Hepatocyte (in vitro differentiated cells): Measurements from ENCODE around the gene MAP3K2. TPM values are rescaled to one million over a fixed set of nuclear protein-coding genes. Genes with fewer than 3 reads are reported as not detected.

Source experiments
- DNase-seq: peaks from one replicate; pipeline ENCODE4 v3.0.0-alpha.2; 2016; ENCODE audit warnings: low spot score
- H2AFZ ChIP-seq: fragments of 200-600 bp; sonication (generic); 2 replicates; pipeline ENCODE4 v1.6.0; 2016; ENCODE audit warnings: antibody characterized with exemption, mild to moderate bottlenecking
- H3K27ac ChIP-seq: fragments of 200-600 bp; sonication (generic); 2 replicates; pipeline ENCODE4 v1.5.1; 2016; ENCODE audit warnings: mild to moderate bottlenecking
- H3K27me3 ChIP-seq: fragments of 200-600 bp; sonication (generic); 2 replicates; pipeline ENCODE4 v1.6.1; 2016
- H3K36me3 ChIP-seq: fragments of 200-600 bp; sonication (generic); replicated peaks from 2 replicates; pipeline ENCODE4 v1.5.1; 2016; ENCODE audit warnings: low read depth; ENCODE audit not compliant: insufficient read depth
- H3K4me1 ChIP-seq: fragments of 200-600 bp; sonication (generic); 2 replicates; pipeline ENCODE4 v1.5.1; 2016; ENCODE audit warnings: mild to moderate bottlenecking, moderate library complexity; ENCODE audit not compliant: insufficient read depth
- H3K4me2 ChIP-seq: fragments of 200-600 bp; sonication (generic); 2 replicates; pipeline ENCODE4 v1.6.0; 2016
- H3K4me3 ChIP-seq: fragments of 200-600 bp; sonication (generic); 2 replicates; pipeline ENCODE4 v1.5.1; 2016; ENCODE audit warnings: mild to moderate bottlenecking
- H3K79me2 ChIP-seq: fragments of 200-600 bp; sonication (generic); 2 replicates; pipeline ENCODE4 v1.6.0; 2017; ENCODE audit warnings: mild to moderate bottlenecking
- H3K9me2 ChIP-seq: fragments of 200-600 bp; sonication (generic); replicated peaks from 2 replicates; pipeline ENCODE4 v1.6.0; 2017; ENCODE audit warnings: mild to moderate bottlenecking; ENCODE audit not compliant: insufficient read depth
- H3K9me3 ChIP-seq: fragments of 200-600 bp; sonication (generic); 2 replicates; pipeline ENCODE4 v1.5.1; 2016; ENCODE audit warnings: low read depth, mild to moderate bottlenecking
- H4K20me1 ChIP-seq: fragments of 200-600 bp; sonication (generic); 2 replicates; pipeline ENCODE4 v1.6.0; 2016; ENCODE audit warnings: mild to moderate bottlenecking; ENCODE audit not compliant: insufficient read depth, poor library complexity, severe bottlenecking
- CTCF ChIP-seq: fragments of 200-600 bp; sonication (generic); IDR thresholded peaks from 2 replicates; pipeline ENCODE4 v1.5.1; 2016; ENCODE audit warnings: antibody characterized with exemption, mild to moderate bottlenecking; ENCODE audit not compliant: poor library complexity
- EZH2 ChIP-seq: fragments of 200-600 bp; sonication (generic); IDR thresholded peaks from 2 replicates; pipeline ENCODE4 v1.6.1; 2016; ENCODE audit warnings: antibody characterized with exemption, mild to moderate bottlenecking, borderline replicate concordance
- EZH2phosphoT487 ChIP-seq: fragments of 200-600 bp; sonication (generic); IDR thresholded peaks from one replicate; pipeline ENCODE4 v1.6.1; 2018; ENCODE audit warnings: antibody characterized with exemption, mild to moderate bottlenecking, low read depth, moderate library complexity; ENCODE audit not compliant: unreplicated experiment, severe bottlenecking
- WGBS: methylation state at CpG from one replicate; pipeline ENCODE4 v1.1.6; 2016; ENCODE audit warnings: low lambda C conversion rate; ENCODE audit errors: missing lambda C conversion rate; 5-methylcytosine and 5-hydroxymethylcytosine counted together
- polyA plus RNA-seq: library from polyadenylated mRNA; unstranded; fragments of >200 nt; fragmentation: Nextera tagmentation; extraction: Ambion mirVana; gene quantifications from 2 replicates; pipeline ENCODE4 v1.2.1, GENCODE V29; 2016
- total RNA-seq: library from RNA; depleted of rRNA; stranded (reverse); fragments of >200 nt; gene quantifications from 2 replicates; pipeline ENCODE4 v1.2.3, GENCODE V29; 2014

MAP3K2 gene
- total and polyA plus RNA-seq, 2 experiments from 2014 or later, result 28.5 to 52.5 TPM

- peaks cover 78% of the 10 kb centered on the region for H4K20me1 ChIP-seq
- TF ChIP-seq EZH2phosphoT487 (no peak), EZH2 (no peak), CTCF (no peak)
- DNase-seq, result no peak
- no peak overlapping the region for H2AFZ ChIP-seq
- no peak overlapping the region for H3K27ac ChIP-seq
- no peaks in the 10 kb centered on the region for H3K9me3 ChIP-seq
- WGBS, result 76% methylated on average over 10 of the region's 10 CpGs
- H3K4me1 ChIP-seq, result no peaks in the 10 kb centered on the region
- no peaks in the 10 kb centered on the region for H3K27me3 ChIP-seq
- no peak overlapping the region for H3K4me3 ChIP-seq
- H3K9me2 ChIP-seq, result no peaks in the 10 kb centered on the region
- peaks cover 98% of the 10 kb centered on the region for H3K79me2 ChIP-seq
- no peak overlapping the region for H3K4me2 ChIP-seq
- H3K36me3 ChIP-seq, result no peaks in the 10 kb centered on the region
Measured at GRCh38 chr2:127361929-127362885, 25.6 kb downstream of the MAP3K2 start.

- whole genome bisulfite sequencing, result 78% methylated on average over 2 of the region's 2 CpGs
- Histone ChIP-seq H3K27ac (no peak overlapping the region), H2AFZ (no peak overlapping the region), H3K4me1 (no peaks in the 10 kb centered on the region), H3K9me3 (no peaks in the 10 kb centered on the region), H4K20me1 (peaks cover 72% of the 10 kb centered on the region), H3K79me2 (peaks cover 98% of the 10 kb centered on the region), H3K9me2 (no peaks in the 10 kb centered on the region), H3K36me3 (no peaks in the 10 kb centered on the region), H3K4me2 (no peak overlapping the region), H3K4me3 (no peak overlapping the region), H3K27me3 (no peaks in the 10 kb centered on the region)
- no peak for DNase-seq
- TF ChIP-seq EZH2 (no peak), EZH2phosphoT487 (no peak)
Measured at GRCh38 chr2:127360242-127360641, 27.5 kb downstream of the MAP3K2 start.

DNA sequence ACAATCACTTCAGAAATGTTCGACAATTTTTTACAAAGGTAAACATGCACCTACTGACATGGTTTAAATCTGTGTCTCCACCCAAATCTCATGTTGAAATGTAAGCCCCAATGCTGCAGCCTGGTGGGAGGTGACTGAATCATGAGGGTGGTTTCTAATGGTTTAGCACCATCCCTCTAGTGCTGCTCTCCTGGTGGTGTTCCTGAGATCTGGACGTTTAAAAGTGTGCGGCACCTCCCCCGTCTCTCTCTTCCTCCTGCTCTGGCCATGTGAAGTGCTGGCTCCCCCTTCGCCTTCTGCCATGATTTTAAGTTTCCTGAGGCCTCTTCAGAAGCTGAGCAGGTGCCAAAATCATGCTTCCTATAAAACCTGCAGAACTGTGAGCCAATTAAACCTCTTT lies 28.3 kb downstream of the MAP3K2 start:
- peaks cover 98% of the 10 kb centered on the region for H3K79me2 ChIP-seq
- H3K4me1 ChIP-seq, result peaks cover 2% of the 10 kb centered on the region
- no peaks in the 10 kb centered on the region for H3K9me2 ChIP-seq
- no peak overlapping the region for H3K27ac ChIP-seq
- no peak overlapping the region for H3K4me2 ChIP-seq
- no peak overlapping the region for H3K4me3 ChIP-seq
- no peak overlapping the region for H2AFZ ChIP-seq
- H4K20me1 ChIP-seq, result peaks cover 66% of the 10 kb centered on the region
- DNase-seq, result no peak
- no peaks in the 10 kb centered on the region for H3K27me3 ChIP-seq
- 62% methylated on average over 5 of the region's 5 CpGs for WGBS
- H3K9me3 ChIP-seq, result no peaks in the 10 kb centered on the region
- TF ChIP-seq CTCF (no peak), EZH2 (no peak), EZH2phosphoT487 (no peak)
- H3K36me3 ChIP-seq, result no peaks in the 10 kb centered on the region

GRCh38 chr2:127358971-127359370 lies 28.8 kb downstream of the MAP3K2 start:
- WGBS, result 85% methylated on average over 2 of the region's 2 CpGs
- no peak overlapping the region for H2AFZ ChIP-seq
- no peak overlapping the region for H3K4me2 ChIP-seq
- H3K4me3 ChIP-seq, result no peak overlapping the region
- no peak for DNase-seq
- no peak overlapping the region for H3K27ac ChIP-seq
- H4K20me1 ChIP-seq, result peaks cover 65% of the 10 kb centered on the region
- TF ChIP-seq EZH2phosphoT487, result no peak
- no peak for TF ChIP-seq CTCF
- no peaks in the 10 kb centered on the region for H3K9me3 ChIP-seq
- no peaks in the 10 kb centered on the region for H3K36me3 ChIP-seq
- peaks cover 6% of the 10 kb centered on the region for H3K4me1 ChIP-seq
- no peaks in the 10 kb centered on the region for H3K9me2 ChIP-seq
- H3K79me2 ChIP-seq, result peaks cover 97% of the 10 kb centered on the region
- H3K27me3 ChIP-seq, result no peaks in the 10 kb centered on the region
